Rectal smooth muscle tissue (tissue), 1 donor: Measurements from ENCODE around the gene MRPL41.
"Not testable (repeated sequence)": the region's sequence is repeated elsewhere in the genome, so short reads cannot be mapped to it uniquely, and the experiment has no call there.

Experiments used
- H3K27ac ChIP-seq: one replicate; pipeline ENCODE4 v1.7.0; 2013; ENCODE audit warnings: low read depth, low read length, inconsistent platforms
- H3K27me3 ChIP-seq: one replicate; pipeline ENCODE4 v1.7.0; 2013; ENCODE audit warnings: low read length; ENCODE audit not compliant: control insufficient read depth, insufficient read depth
- H3K36me3 ChIP-seq: one replicate; pipeline ENCODE4 v1.7.0; 2013; ENCODE audit warnings: low read length; ENCODE audit not compliant: control insufficient read depth, insufficient read depth
- H3K4me1 ChIP-seq: one replicate; pipeline ENCODE4 v1.7.0; 2013; ENCODE audit warnings: low read length; ENCODE audit not compliant: control insufficient read depth, insufficient read depth
- H3K4me3 ChIP-seq: one replicate; pipeline ENCODE4 v1.7.0; 2013; ENCODE audit warnings: low read length
- H3K9ac ChIP-seq: one replicate; pipeline ENCODE4 v1.7.0; 2013; ENCODE audit warnings: low read length

Gene MRPL41

GRCh38 chr9:137583347-137583746, 31.7 kb downstream of the MRPL41 start:
- Histone ChIP-seq H3K36me3 (peaks cover 25% of the 10 kb centered on the region), H3K27me3 (no peaks in the 10 kb centered on the region), H3K9ac (no peak overlapping the region), H3K4me3 (no peak overlapping the region), H3K4me1 (peaks cover 2% of the 10 kb centered on the region), H3K27ac (no peak overlapping the region)

DNA sequence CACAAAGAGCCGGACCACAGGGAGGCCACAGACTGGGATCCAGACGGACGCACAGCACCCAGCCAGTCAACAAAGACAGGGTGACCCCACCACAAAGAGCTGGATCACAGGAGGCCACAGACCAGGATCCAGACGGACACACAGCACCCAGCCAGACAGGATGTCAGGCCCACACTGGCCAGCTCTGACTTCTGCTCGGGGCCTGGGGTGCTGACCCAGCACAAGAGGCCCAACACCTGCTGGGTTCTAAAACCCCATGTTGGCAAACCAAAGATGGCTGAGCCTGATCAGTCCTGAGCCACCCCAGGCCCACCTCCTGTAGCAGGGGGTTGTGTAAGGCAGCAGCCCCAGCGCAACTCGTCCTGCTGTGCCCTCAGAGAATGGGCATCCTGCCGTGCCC, 32.3 kb downstream of the MRPL41 start:
- no peak overlapping the region for H3K9ac ChIP-seq
- H3K36me3 ChIP-seq, result peaks cover 25% of the 10 kb centered on the region
- H3K27ac ChIP-seq, result no peak overlapping the region

DNA sequence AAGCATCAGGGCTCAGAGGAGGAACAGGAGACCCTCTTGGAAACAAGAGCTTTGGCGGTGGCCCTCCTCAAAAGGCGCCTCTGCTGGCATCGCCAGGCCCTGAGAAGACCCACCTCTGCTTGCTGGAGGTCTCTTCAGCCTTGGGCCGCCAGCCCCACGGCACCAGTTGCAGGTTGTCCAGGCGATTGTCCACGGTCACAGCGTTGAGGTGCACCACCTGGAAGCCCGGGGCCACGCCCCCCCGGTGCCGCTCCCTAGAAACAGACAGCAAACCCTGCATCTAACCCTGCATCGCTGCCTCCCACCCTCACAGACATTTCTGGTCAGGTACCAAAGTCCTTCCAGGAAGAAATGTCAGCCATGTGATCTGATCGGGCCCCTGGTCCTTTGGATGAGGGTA, 35.2 kb downstream of the MRPL41 start:
- H3K36me3 ChIP-seq, result peaks cover 22% of the 10 kb centered on the region
- no peak overlapping the region for H3K4me3 ChIP-seq
- H3K4me1 ChIP-seq, result peaks cover 8% of the 10 kb centered on the region
- H3K27me3 ChIP-seq, result no peaks in the 10 kb centered on the region
- H3K9ac ChIP-seq, result no peak overlapping the region
- no peak overlapping the region for H3K27ac ChIP-seq

More for the DNA sequence above, 32.3 kb downstream of the MRPL41 start:
- Histone ChIP-seq H3K4me1 (peaks cover 2% of the 10 kb centered on the region), H3K27me3 (no peaks in the 10 kb centered on the region), H3K4me3 (no peak overlapping the region)

DNA sequence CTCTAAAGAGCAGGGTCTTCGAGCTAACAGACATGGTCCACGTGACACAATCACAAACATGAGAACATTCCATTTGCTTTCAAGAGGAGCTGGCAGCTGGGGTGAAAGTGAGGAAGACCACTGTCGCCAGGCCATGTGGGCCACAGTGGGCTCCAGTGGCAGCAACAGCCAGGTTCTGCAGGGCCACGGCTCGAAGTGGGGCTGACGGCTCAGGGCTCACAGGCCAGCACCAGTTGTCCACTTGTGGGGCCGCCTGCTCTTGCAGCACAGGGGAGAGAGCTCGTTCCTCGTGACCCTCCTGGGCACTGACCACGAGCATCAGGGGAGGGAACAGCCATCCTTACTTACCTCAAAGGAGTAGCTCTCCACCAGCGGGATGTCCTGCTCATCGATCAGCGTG, 36.6 kb downstream of the MRPL41 start:
- no peak overlapping the region for H3K4me3 ChIP-seq
- H3K4me1 ChIP-seq, result peaks cover 8% of the 10 kb centered on the region
- no peak overlapping the region for H3K9ac ChIP-seq
- peaks cover 10% of the 10 kb centered on the region for H3K36me3 ChIP-seq
- no peaks in the 10 kb centered on the region for H3K27me3 ChIP-seq
- no peak overlapping the region for H3K27ac ChIP-seq

DNA sequence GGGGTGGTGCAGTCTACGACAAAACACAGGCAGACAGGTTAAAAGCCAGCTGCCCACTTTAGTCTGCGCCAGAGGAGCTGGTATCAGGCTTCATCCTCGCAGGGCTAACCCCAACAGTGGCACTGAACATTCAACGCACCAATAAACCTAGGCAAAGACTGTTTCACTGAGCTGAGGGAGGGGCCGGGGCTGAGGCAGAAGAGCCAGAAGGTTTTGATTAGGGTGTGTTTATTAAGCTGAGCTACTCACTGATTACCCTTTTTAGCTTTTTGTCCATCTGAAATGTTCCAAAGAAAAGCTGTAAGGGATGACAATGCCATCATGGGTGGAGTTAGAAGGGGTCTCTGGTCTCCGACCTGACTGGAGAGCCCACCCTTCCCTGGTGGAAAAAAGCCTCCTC, 37.2 kb downstream of the MRPL41 start:
- Histone ChIP-seq H3K4me1 (peaks cover 8% of the 10 kb centered on the region), H3K9ac (no peak overlapping the region), H3K27me3 (no peaks in the 10 kb centered on the region), H3K36me3 (peaks cover 9% of the 10 kb centered on the region), H3K27ac (no peak overlapping the region), H3K4me3 (peak overlapping the region; percentile 65)

DNA sequence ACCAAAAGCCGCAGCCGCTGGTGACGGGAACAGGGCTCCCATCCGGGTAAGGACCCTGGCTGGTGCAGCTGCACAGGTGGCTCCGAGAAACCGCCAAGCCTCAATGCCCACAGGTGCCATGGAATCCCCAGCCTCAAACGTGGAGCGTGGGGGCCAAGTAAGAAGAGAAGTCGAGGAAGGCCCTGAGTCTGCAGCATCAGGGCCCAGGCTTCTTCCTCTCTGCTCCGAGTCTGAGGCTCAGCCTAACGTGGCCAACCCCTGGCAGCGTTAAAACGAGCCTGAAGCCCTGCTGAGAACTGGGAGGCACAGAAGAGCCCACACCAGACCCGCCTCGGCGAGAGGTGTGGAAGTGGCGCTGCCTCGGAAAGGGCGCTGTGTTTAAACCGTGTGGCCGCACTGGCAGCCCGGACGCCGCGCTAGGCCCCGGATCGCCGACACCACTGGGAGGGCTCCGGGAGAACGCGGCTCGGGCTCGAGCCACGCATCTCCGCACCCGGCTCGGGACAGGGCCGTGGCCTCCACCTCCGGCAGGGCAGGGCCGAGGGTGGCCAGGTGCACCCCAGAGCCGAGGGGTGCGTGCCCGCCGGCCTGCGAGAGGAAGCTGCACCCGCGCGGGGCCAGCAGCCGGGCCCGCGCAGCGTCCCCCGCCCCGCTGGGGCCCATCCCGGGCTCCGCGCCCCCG, 37.9 kb downstream of the MRPL41 start:
- Histone ChIP-seq H3K27ac (no peak overlapping the region), H3K4me1 (peaks cover 8% of the 10 kb centered on the region), H3K9ac (peak overlapping the region; percentile 6), H3K4me3 (peak overlapping the region; percentile 65), H3K36me3 (peaks cover 9% of the 10 kb centered on the region), H3K27me3 (no peaks in the 10 kb centered on the region)

- H3K27me3 ChIP-seq, result no peaks in the 10 kb centered on the region
- peaks cover 9% of the 10 kb centered on the region for H3K36me3 ChIP-seq
- H3K9ac ChIP-seq, result no peak overlapping the region
- no peak overlapping the region for H3K27ac ChIP-seq
- H3K4me3 ChIP-seq, result peak overlapping the region; percentile 65
- peaks cover 8% of the 10 kb centered on the region for H3K4me1 ChIP-seq
Observed at GRCh38 chr9:137590123-137590468, 38.4 kb downstream of the MRPL41 start.

DNA sequence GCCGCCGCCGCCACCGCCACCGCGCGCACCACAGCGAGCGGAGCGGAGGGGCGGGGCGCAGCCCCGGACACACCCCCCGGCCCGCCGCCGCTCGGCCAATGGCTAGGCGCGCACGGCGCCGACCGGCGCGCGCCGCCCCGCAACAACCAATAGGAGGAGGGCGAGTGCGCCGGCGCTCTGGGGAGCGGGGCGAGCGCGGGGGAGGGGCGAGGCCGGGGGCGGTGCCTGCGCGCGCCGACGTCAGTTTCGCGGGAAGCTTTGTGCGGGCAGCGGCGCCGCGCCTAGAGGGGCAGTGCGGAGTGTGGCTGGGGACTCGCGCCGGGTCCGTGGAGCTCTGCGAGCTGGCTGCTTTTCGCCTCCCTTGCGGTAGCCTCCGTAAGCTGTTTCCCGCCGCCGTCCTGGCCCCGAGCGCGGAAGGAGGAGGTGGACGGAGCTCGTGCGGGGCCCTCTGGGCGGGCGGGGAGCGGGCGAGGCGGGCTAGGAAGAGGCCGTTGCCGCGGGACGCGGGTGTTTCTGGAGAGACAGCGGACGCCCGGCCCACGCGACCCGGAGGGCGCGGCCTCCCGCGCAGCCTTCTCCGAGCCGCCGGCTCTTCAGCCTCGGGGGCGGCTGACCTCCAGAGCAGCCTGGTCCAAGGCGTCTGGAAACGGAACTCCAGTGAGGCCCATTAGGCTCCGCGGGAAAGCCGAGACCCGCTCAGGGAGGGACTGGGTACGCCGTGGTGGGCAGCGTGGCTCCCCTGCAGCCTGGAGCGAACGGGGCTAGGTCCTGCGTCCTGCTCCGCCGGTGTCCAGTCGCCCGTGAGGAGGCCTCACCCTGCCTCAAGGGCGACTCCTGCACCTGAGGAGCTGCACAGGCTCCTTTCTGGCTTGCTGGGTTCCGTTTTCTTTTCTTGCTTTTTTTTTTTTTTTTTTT, 39.0 kb downstream of the MRPL41 start, which contains the start of gene ZMYND19:
Gene ZMYND19, minus strand, starts transcription at position 44 of the 915 bp plus-strand sequence. CDS start 249 bp downstream, outside the sequence.
- peak within 1 kb of the TSS; percentile 6 for H3K9ac ChIP-seq
- no peaks in the 10 kb centered on the region for H3K27me3 ChIP-seq
- H3K36me3 ChIP-seq, result peaks cover 6% of the 10 kb centered on the region
- peak within 1 kb of the TSS; percentile 84 for H3K4me3 ChIP-seq
- H3K4me1 ChIP-seq, result peaks cover 8% of the 10 kb centered on the region
- H3K27ac ChIP-seq, result no peak within 1 kb of the TSS

DNA sequence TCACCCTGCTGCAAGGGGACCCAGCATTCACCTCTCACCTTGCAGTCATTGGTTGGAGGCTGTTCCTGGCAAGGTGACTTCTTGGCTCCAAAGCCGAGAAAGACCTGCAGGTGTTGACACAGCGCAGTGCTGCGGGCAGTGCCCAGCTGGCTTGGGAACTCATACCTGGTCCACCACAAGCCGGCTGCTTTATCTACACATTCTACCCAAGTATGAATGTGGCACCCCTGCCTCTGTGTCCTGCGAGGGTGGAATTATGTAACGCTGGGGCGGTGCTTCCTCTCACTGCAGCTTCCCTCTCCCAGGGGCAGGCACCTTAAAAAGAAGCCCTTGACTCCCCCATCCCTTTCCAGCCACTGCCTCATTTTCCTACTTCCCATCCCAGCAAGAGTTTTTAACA, 41.1 kb downstream of the MRPL41 start:
- Histone ChIP-seq H3K4me3 (no peak overlapping the region), H3K27ac (no peak overlapping the region), H3K36me3 (peaks cover 3% of the 10 kb centered on the region), H3K27me3 (no peaks in the 10 kb centered on the region), H3K4me1 (peaks cover 8% of the 10 kb centered on the region), H3K9ac (no peak overlapping the region)

GRCh38 chr9:137593176-137593575, 41.5 kb downstream of the MRPL41 start:
- Histone ChIP-seq H3K27me3 (no peaks in the 10 kb centered on the region), H3K27ac (no peak overlapping the region), H3K4me3 (no peak overlapping the region), H3K9ac (no peak overlapping the region), H3K4me1 (peaks cover 8% of the 10 kb centered on the region), H3K36me3 (peaks cover under 1% of the 10 kb centered on the region)

- not testable (repeated sequence) for H3K36me3 ChIP-seq, H3K4me3 ChIP-seq, H3K27ac ChIP-seq, H3K4me1 ChIP-seq, H3K9ac ChIP-seq, H3K27me3 ChIP-seq
Observed at GRCh38 chr9:137596577-137596976, 44.9 kb downstream of the MRPL41 start.

DNA sequence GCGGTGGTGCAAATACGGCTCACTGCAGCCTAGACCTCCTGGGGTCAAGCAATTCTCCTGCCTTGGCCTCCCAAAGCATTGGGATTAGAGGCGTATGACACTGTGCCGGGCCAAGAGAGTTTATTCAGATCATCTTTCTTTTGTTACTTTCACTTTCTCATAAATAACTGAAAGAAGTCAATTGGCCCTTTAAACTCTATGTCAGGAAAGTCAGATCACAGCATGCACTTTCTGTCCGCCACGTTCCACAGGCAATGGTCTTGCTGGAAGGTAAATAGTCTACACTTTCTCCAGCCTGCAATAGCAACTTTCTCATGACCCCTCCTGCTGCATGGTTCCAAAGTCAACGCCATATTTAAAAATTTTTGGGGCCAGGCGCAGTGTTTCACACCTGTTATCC, 47.3 kb downstream of the MRPL41 start:
- H3K4me1 ChIP-seq, result no peaks in the 10 kb centered on the region
- H3K27ac ChIP-seq, result no peak overlapping the region
- no peaks in the 10 kb centered on the region for H3K27me3 ChIP-seq
- H3K4me3 ChIP-seq, result no peak overlapping the region
- no peak overlapping the region for H3K9ac ChIP-seq
- H3K36me3 ChIP-seq, result no peaks in the 10 kb centered on the region
